Endometrial microvascular endothelial cells (primary cell): ENCODE measurements around the gene NRTN. TPM values are rescaled to one million over a fixed set of nuclear protein-coding genes. Genes with fewer than 3 reads are reported as not detected.
"Not testable (repeated sequence)": the region's sequence is repeated elsewhere in the genome, so short reads cannot be mapped to it uniquely, and the experiment has no call there.

Experiments
- in situ Hi-C: cut with HindIII; loops from 2 replicates; pipeline ENCODE4 v1.10.0; 2017; ENCODE audit warnings: low sequenced_read_pairs, low pct_unique_long_range_greater_than_20kb; ENCODE audit errors: inconsistent ontology term
- total RNA-seq: library from RNA; depleted of rRNA; stranded (reverse); fragments of >200 nt; gene quantifications from one replicate; pipeline ENCODE4 v1.2.3, GENCODE V29; 2015; ENCODE audit errors: inconsistent ontology term

The NRTN gene
- total RNA-seq, 1 donor from 2014 or later: not detected

- in situ Hi-C loops: not testable (repeated sequence)
These were observed 49.3 kb downstream of the NRTN start for GRCh38 chr19:5854121-5854520.

GRCh38 chr19:5855151-5855550, 50.3 kb downstream of the NRTN start:
- in situ Hi-C loops: not testable (repeated sequence)

GRCh38 chr19:5857203-5858081, 52.6 kb downstream of the NRTN start:
- in situ Hi-C loops: no loop called here

- in situ Hi-C loops: no loop called here
These were observed 58.3 kb downstream of the NRTN start for GRCh38 chr19:5863030-5863665.

GRCh38 chr19:5864013-5864720, 59.3 kb downstream of the NRTN start:
- in situ Hi-C loops: no loop called here

GRCh38 chr19:5864725-5865486, 60.0 kb downstream of the NRTN start:
- in situ Hi-C loops: no loop called here

- in situ Hi-C loops: no loop called here
These were observed 60.9 kb downstream of the NRTN start for GRCh38 chr19:5865772-5866171.

GRCh38 chr19:5867201-5868136, 62.6 kb downstream of the NRTN start:
- in situ Hi-C loops: no loop called here

- in situ Hi-C loops: no loop called here
These were observed 66.1 kb downstream of the NRTN start for GRCh38 chr19:5870986-5871394.

GRCh38 chr19:5873617-5874199, 68.8 kb downstream of the NRTN start:
- in situ Hi-C loops: no loop called here

GRCh38 chr19:5874496-5874895, 69.6 kb downstream of the NRTN start:
- in situ Hi-C loops: not testable (repeated sequence)

GRCh38 chr19:5877427-5877826, 72.6 kb downstream of the NRTN start:
- in situ Hi-C loops: no loop called here

- in situ Hi-C loops: no loop called here
These were observed 73.0 kb downstream of the NRTN start for GRCh38 chr19:5877882-5878281.

Other genes starting within 250 kb of the NRTN start
- not detected for gene TINCR, start 237.1 kb upstream of the NRTN start, total RNA-seq
- gene SAFB2, start 182.3 kb upstream of the NRTN start, total RNA-seq: 17.8 TPM
- 27.9 TPM for gene SAFB, start 182.0 kb upstream of the NRTN start, total RNA-seq
- 42.4 TPM for gene MICOS13, start 124.6 kb upstream of the NRTN start, total RNA-seq
- 2.6 TPM for gene HSD11B1L, start 124.0 kb upstream of the NRTN start, total RNA-seq
- 961 TPM for gene RPL36, start 114.8 kb upstream of the NRTN start, total RNA-seq
- gene LONP1, start 84.9 kb upstream of the NRTN start, total RNA-seq: 95.7 TPM
- gene CATSPERD, start 84.4 kb upstream of the NRTN start, total RNA-seq: not detected
- gene PRR22, start 20.3 kb upstream of the NRTN start, total RNA-seq: 0.09 TPM
- 25.3 TPM for gene DUS3L, start 13.9 kb upstream of the NRTN start, total RNA-seq
- gene FUT6, start 34.6 kb downstream of the NRTN start, total RNA-seq: not detected
- gene FUT3, start 46.4 kb downstream of the NRTN start, total RNA-seq: not detected
- not detected for gene FUT5, start 65.5 kb downstream of the NRTN start, total RNA-seq
- gene NDUFA11, start 98.7 kb downstream of the NRTN start, total RNA-seq: 324 TPM
- gene VMAC, start 99.8 kb downstream of the NRTN start, total RNA-seq: 8.5 TPM
- 1.9 TPM for gene CAPS, start 109.2 kb downstream of the NRTN start, total RNA-seq
- gene RANBP3, start 173.1 kb downstream of the NRTN start, total RNA-seq: 48.9 TPM